Measurements from ENCODE around the gene CCDC178.
"Not testable (repeated sequence)": the region's sequence is repeated elsewhere in the genome, so short reads cannot be mapped to it uniquely, and the experiment has no call there.

CCDC178 gene

GRCh38 chr18:33210575-33211189 is 229.8 kb downstream of the CCDC178 start:
- no peak for DNase-seq

GRCh38 chr18:33205777-33206176 is 234.7 kb downstream of the CCDC178 start:
- DNase-seq: no peak

- no peak for DNase-seq
Observed at GRCh38 chr18:33201509-33201926, 239.0 kb downstream of the CCDC178 start.

- DNase-seq: no peak
Observed at GRCh38 chr18:33195795-33196194, 244.7 kb downstream of the CCDC178 start.

GRCh38 chr18:33194793-33195192 is 245.7 kb downstream of the CCDC178 start:
- no peak for DNase-seq

- no peak for DNase-seq
Observed at GRCh38 chr18:33184958-33185357, 255.6 kb downstream of the CCDC178 start.

GRCh38 chr18:33184175-33184574 is 256.3 kb downstream of the CCDC178 start:
- DNase-seq: no peak

GRCh38 chr18:33183136-33183535 is 257.4 kb downstream of the CCDC178 start:
- DNase-seq: no peak

GRCh38 chr18:33181016-33181415 is 259.5 kb downstream of the CCDC178 start:
- DNase-seq: no peak

GRCh38 chr18:33169218-33169617 is 271.3 kb downstream of the CCDC178 start:
- DNase-seq: no peak

GRCh38 chr18:33164121-33164520 is 276.4 kb downstream of the CCDC178 start:
- not testable (repeated sequence) for DNase-seq

- DNase-seq: no peak
Observed at GRCh38 chr18:33161131-33161530, 279.4 kb downstream of the CCDC178 start.

- no peak for DNase-seq
Observed at GRCh38 chr18:33159151-33159550, 281.4 kb downstream of the CCDC178 start.

GRCh38 chr18:33157893-33158292 is 282.6 kb downstream of the CCDC178 start:
- DNase-seq: no peak

- no peak for DNase-seq
Observed at GRCh38 chr18:33156906-33157470, 283.5 kb downstream of the CCDC178 start.

- DNase-seq: no peak
Observed at GRCh38 chr18:33154049-33154448, 286.5 kb downstream of the CCDC178 start.

- DNase-seq: no peak
Observed at GRCh38 chr18:33152376-33152775, 288.1 kb downstream of the CCDC178 start.

GRCh38 chr18:33147811-33148210 is 292.7 kb downstream of the CCDC178 start:
- not testable (repeated sequence) for DNase-seq

GRCh38 chr18:33146014-33146413 is 294.5 kb downstream of the CCDC178 start:
- no peak for DNase-seq

GRCh38 chr18:33135951-33136660 is 304.4 kb downstream of the CCDC178 start:
- DNase-seq: no peak

- no peak for DNase-seq
Observed at GRCh38 chr18:33132657-33133056, 307.9 kb downstream of the CCDC178 start.

GRCh38 chr18:33128581-33128980 is 311.9 kb downstream of the CCDC178 start:
- no peak for DNase-seq

- no peak for DNase-seq
Observed at GRCh38 chr18:33123862-33124518, 316.5 kb downstream of the CCDC178 start.

- DNase-seq: no peak
Observed at GRCh38 chr18:33116376-33116775, 324.1 kb downstream of the CCDC178 start.
